Kidney epithelial cell (primary cell): Measurements from ENCODE around the gene NCOA1. TPM values are rescaled to one million over a fixed set of nuclear protein-coding genes. Genes with fewer than 3 reads are reported as not detected.
A peak's percentile ranks its signal among the peaks of the same experiment; 100 is the strongest.

Experiments
- DNase-seq: peaks from one replicate; pipeline ENCODE4 v3.0.0-alpha.2; 2010; ENCODE audit warnings: low read depth
- H3K27me3 ChIP-seq: 2 replicates; pipeline ENCODE4 v1.6.0; 2011; ENCODE audit warnings: low read length; ENCODE audit not compliant: control insufficient read depth, insufficient read depth
- H3K36me3 ChIP-seq: 2 replicates; pipeline ENCODE4 v1.5.1; 2011; ENCODE audit warnings: low read length; ENCODE audit not compliant: control insufficient read depth, insufficient read depth
- H3K4me3 ChIP-seq: 2 replicates; pipeline ENCODE4 v1.5.1; 2011; ENCODE audit warnings: low read depth, mild to moderate bottlenecking, control low read depth, low read length
- total RNA-seq: library from RNA; depleted of rRNA; stranded (reverse); fragments of >200 nt; gene quantifications from 2 replicates; pipeline ENCODE4 v1.2.3, GENCODE V29; 2015
- TF ChIP-seq, protein P1 (sequence below): IDR thresholded peaks from 2 replicates; pipeline ENCODE4 v1.5.1; 2011; ENCODE audit warnings: mild to moderate bottlenecking, moderate library complexity, low read length, control low read depth, inconsistent platforms; ENCODE audit not compliant: insufficient read depth, poor library complexity, severe bottlenecking

Gene NCOA1
- total RNA-seq, 1 donor from 2014 or later, result 13.3 TPM

DNA sequence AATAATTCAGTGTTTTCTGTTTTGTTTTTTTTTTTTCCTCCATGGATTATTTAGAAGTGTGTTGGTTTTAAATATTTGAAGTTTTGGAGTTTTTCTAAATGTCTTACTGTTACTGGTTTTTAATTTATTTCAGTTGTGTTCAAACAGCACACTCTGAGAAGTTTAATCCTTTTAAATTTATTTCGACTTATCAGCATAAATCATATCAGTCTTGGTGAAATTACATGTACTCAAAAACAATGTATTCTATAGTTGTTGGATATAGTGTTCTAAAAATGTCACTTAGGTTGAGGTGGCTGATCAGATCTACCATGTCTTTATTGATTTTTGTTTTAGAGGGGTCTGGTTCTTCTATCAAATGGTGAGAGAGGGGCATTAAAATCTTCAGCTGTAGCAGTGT, 134.7 kb downstream of the NCOA1 start:
- Histone ChIP-seq H3K27me3 (no peaks in the 10 kb centered on the region), H3K36me3 (no peaks in the 10 kb centered on the region), H3K4me3 (no peak overlapping the region)
- no peak for DNase-seq
- TF ChIP-seq, protein P1, sequence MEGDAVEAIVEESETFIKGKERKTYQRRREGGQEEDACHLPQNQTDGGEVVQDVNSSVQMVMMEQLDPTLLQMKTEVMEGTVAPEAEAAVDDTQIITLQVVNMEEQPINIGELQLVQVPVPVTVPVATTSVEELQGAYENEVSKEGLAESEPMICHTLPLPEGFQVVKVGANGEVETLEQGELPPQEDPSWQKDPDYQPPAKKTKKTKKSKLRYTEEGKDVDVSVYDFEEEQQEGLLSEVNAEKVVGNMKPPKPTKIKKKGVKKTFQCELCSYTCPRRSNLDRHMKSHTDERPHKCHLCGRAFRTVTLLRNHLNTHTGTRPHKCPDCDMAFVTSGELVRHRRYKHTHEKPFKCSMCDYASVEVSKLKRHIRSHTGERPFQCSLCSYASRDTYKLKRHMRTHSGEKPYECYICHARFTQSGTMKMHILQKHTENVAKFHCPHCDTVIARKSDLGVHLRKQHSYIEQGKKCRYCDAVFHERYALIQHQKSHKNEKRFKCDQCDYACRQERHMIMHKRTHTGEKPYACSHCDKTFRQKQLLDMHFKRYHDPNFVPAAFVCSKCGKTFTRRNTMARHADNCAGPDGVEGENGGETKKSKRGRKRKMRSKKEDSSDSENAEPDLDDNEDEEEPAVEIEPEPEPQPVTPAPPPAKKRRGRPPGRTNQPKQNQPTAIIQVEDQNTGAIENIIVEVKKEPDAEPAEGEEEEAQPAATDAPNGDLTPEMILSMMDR, result no peak

DNA sequence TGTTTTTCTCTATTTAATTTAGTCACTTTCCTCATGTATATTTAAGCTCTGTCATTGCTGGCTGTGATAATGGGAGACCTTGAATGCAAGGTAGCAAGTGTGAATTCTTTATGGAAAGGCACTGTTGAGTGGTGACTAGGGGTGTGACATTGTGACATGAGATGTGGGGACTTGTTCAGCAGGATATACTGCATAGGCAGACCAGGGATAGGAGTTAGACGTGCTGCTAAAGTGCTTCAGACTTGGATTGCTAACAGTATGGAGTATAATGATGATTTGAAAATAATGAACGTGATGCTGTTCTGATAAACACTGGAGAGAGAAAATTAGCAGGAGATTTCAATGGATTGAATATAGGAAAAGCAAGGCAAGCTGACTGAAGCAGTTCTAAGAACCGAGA, 135.1 kb downstream of the NCOA1 start:
- TF ChIP-seq, protein P1, result no peak
- H3K36me3 ChIP-seq, result no peaks in the 10 kb centered on the region
- no peak for DNase-seq
- no peak overlapping the region for H3K4me3 ChIP-seq
- H3K27me3 ChIP-seq, result no peaks in the 10 kb centered on the region

DNA sequence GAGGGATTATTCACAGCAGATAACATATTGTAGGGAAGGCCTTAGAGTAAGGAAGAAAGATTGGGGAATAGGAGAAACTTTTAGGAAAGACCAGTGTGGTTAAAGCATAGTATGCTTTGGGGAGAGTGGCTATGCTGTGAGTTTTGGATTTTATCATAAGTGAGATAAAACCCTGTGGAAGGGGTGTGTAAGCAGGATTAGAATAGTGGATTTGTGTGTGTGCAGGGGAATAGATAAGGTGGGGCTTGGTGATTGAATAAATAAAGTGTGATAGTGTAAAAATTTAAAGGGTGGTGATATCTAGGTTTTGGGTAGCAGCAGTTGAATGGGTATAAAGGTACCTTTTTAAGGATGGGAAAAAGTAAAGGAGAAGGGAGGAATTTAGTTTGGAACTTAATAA, 137.7 kb downstream of the NCOA1 start:
- TF ChIP-seq, protein P1, result no peak
- Histone ChIP-seq H3K4me3 (no peak overlapping the region), H3K27me3 (no peaks in the 10 kb centered on the region), H3K36me3 (no peaks in the 10 kb centered on the region)
- no peak for DNase-seq

DNA sequence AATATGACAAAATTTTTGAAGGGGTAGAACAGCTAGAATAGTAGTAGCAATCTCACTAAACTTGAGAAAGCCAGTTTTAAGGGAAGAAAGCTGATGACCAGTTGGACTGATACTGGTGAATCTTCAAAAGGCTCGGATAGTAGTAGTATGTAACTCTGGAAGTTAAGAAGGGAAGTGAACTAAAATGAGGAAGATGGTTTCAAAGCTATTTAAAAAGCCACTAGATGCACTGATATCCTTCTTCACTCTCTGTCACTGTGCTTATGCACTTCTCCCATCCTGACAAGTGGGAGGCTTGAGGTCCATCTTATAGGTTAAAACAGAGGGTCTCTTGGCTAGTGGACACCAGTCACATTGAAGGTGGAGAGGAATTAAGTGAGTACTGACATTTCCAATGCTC, 141.1 kb downstream of the NCOA1 start:
- Histone ChIP-seq H3K27me3 (no peaks in the 10 kb centered on the region), H3K36me3 (no peaks in the 10 kb centered on the region), H3K4me3 (no peak overlapping the region)
- no peak for DNase-seq
- TF ChIP-seq, protein P1, result no peak

DNA sequence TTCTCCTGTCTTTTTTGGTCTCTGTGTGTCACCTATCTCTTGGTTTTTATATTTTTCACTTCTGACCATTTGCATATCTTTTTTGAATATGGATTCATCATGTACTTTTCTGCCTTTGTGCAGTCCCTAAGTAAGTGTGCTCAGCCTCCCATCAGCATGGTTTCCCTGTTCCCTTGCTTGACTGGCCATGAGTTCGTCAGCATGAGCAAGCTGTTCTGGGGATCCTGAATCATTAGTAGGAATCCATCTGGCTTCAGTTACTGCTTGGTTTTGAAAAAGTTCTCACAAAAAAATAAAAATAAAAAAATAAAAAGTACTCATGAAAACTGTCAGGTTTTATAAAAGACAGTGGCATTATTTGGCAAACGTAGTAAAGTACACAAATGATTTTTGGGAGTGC, 144.1 kb downstream of the NCOA1 start:
- H3K4me3 ChIP-seq, result no peak overlapping the region
- no peaks in the 10 kb centered on the region for H3K27me3 ChIP-seq
- H3K36me3 ChIP-seq, result no peaks in the 10 kb centered on the region
- DNase-seq, result peak; percentile 12
- TF ChIP-seq, protein P1, result no peak

DNA sequence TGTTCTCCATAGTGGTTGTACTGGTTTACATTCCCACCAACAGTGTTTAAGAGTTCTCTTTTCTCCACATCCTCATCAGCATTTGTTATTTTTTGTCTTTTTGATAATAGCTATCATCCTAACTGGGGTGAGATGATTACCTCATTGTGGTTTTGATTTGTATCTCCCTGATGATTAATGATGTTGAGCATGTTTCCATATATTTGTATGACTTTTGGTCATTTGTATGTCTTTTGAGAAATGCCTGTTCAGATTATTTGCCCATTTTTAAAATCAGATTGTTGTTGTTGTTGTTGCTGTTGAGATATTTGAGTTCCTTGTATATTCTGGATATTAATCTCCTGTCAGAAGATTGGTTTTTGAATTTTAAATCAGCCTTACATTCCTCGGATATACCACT, 147.5 kb downstream of the NCOA1 start:
- no peak for DNase-seq
- TF ChIP-seq, protein P1, result no peak
- Histone ChIP-seq H3K36me3 (no peaks in the 10 kb centered on the region), H3K4me3 (no peak overlapping the region), H3K27me3 (no peaks in the 10 kb centered on the region)
